Neural cell (in vitro differentiated cells): ENCODE results near the gene SPOP. TPM values are rescaled to one million over a fixed set of nuclear protein-coding genes. Genes with fewer than 3 reads are reported as not detected.

Experiments used
- H2AFZ ChIP-seq: fragments of 200-600, 300-800 bp; sonication (generic), shearing (Covaris generic); 2 replicates; pipeline ENCODE4 v1.6.0; 2014; ENCODE audit warnings: low read depth, mild to moderate bottlenecking, antibody characterized with exemption, low read length, moderate library complexity
- H3F3A ChIP-seq: fragments of 200-600 bp; shearing (Covaris generic); 2 replicates; pipeline ENCODE4 v1.6.1; 2016; ENCODE audit warnings: mild to moderate bottlenecking, moderate library complexity, mixed read lengths, antibody characterized with exemption, low read length; ENCODE audit not compliant: insufficient read depth, poor library complexity, severe bottlenecking
- H3K27ac ChIP-seq: fragments of 200-600, 300-800 bp; sonication (generic), shearing (Covaris generic); 2 replicates; pipeline ENCODE4 v1.5.1; 2014; ENCODE audit warnings: mild to moderate bottlenecking, low read length, moderate library complexity
- H3K27me3 ChIP-seq: fragments of 300-800, 200-600 bp; sonication (generic), shearing (Covaris generic); 2 replicates; pipeline ENCODE4 v1.6.0; 2014; ENCODE audit warnings: mild to moderate bottlenecking, low read depth, low read length, moderate library complexity; ENCODE audit not compliant: insufficient read depth
- H3K36me3 ChIP-seq: fragments of 300-800, 200-600 bp; sonication (generic), shearing (Covaris generic); 2 replicates; pipeline ENCODE4 v1.5.1; 2014; ENCODE audit warnings: mild to moderate bottlenecking, antibody characterized with exemption, low read length, moderate library complexity; ENCODE audit not compliant: insufficient read depth
- H3K4me2 ChIP-seq: fragments of 300-800, 200-600 bp; sonication (generic), shearing (Covaris generic); 2 replicates; pipeline ENCODE4 v1.6.0; 2014; ENCODE audit warnings: mild to moderate bottlenecking, low read length
- H3K4me3 ChIP-seq: fragments of 300-800, 200-600 bp; sonication (generic), shearing (Covaris generic); 2 replicates; pipeline ENCODE4 v1.5.1; 2014; ENCODE audit warnings: mild to moderate bottlenecking, low read length, moderate library complexity
- H3K79me2 ChIP-seq: fragments of 200-600 bp; shearing (Covaris generic); replicated peaks from 2 replicates; pipeline ENCODE4 v1.6.0; 2014; ENCODE audit warnings: mild to moderate bottlenecking, low read length, moderate library complexity; ENCODE audit not compliant: insufficient read depth
- H3K9ac ChIP-seq: fragments of 300-800, 200-600 bp; sonication (generic), shearing (Covaris generic); 2 replicates; pipeline ENCODE4 v1.6.1; 2016; ENCODE audit warnings: mild to moderate bottlenecking, low read length, mixed read lengths
- H3K9me2 ChIP-seq: fragments of 200-600 bp; shearing (Covaris generic); 2 replicates; pipeline ENCODE4 v1.6.1; 2016; ENCODE audit warnings: mild to moderate bottlenecking, low read length, mixed read lengths; ENCODE audit not compliant: insufficient read depth
- H3K9me3 ChIP-seq: fragments of 200-600, 300-800 bp; sonication (generic), shearing (Covaris generic); 2 replicates; pipeline ENCODE4 v1.6.1; 2016; ENCODE audit warnings: mild to moderate bottlenecking, mixed run types, low read length, moderate library complexity, mixed read lengths
- H4K20me1 ChIP-seq: fragments of 200-600 bp; shearing (Covaris generic); 2 replicates; pipeline ENCODE4 v1.6.1; 2016; ENCODE audit warnings: mild to moderate bottlenecking, mixed run types; ENCODE audit not compliant: insufficient read depth
- CTCF ChIP-seq: fragments of 450-650 bp; IDR thresholded peaks from 2 replicates; pipeline ENCODE4 v1.5.1; 2014; ENCODE audit warnings: antibody characterized with exemption, mild to moderate bottlenecking, moderate library complexity; ENCODE audit not compliant: poor library complexity, severe bottlenecking
- EP300 ChIP-seq: fragments of 450-650 bp; conservative IDR thresholded peaks from 2 replicates; pipeline ENCODE4 v1.6.1; 2014; ENCODE audit warnings: antibody characterized with exemption, mild to moderate bottlenecking, moderate library complexity; ENCODE audit not compliant: poor library complexity, severe bottlenecking
- EZH2 ChIP-seq: fragments of 200-600, 300-800 bp; shearing (Covaris generic), sonication (generic); IDR thresholded peaks from 2 replicates; pipeline ENCODE4 v1.6.1; 2014; ENCODE audit warnings: antibody characterized with exemption, low read length, borderline replicate concordance, mild to moderate bottlenecking; ENCODE audit not compliant: insufficient read depth, poor library complexity, severe bottlenecking
- MXI1 ChIP-seq: fragments of 450-650 bp; conservative IDR thresholded peaks from 2 replicates; pipeline ENCODE4 v1.6.1; 2014; ENCODE audit warnings: antibody characterized with exemption, mild to moderate bottlenecking; ENCODE audit not compliant: poor library complexity, severe bottlenecking
- POLR2AphosphoS5 ChIP-seq: IDR thresholded peaks from 2 replicates; pipeline ENCODE4 v1.6.1; 2012
- RAD21 ChIP-seq: fragments of 450-650 bp; conservative IDR thresholded peaks from 2 replicates; pipeline ENCODE4 v1.6.1; 2014; ENCODE audit warnings: antibody characterized with exemption, mild to moderate bottlenecking, moderate library complexity
- REST ChIP-seq: IDR thresholded peaks from 2 replicates; pipeline ENCODE4 v1.6.1; 2012; ENCODE audit warnings: borderline replicate concordance
- SMC3 ChIP-seq: fragments of 450-650 bp; conservative IDR thresholded peaks from 2 replicates; pipeline ENCODE4 v1.6.1; 2014; ENCODE audit warnings: antibody characterized with exemption, mild to moderate bottlenecking, moderate library complexity; ENCODE audit not compliant: poor library complexity
- TAF1 ChIP-seq: IDR thresholded peaks from 2 replicates; pipeline ENCODE4 v1.6.1; 2012; ENCODE audit warnings: low read depth
- polyA plus RNA-seq: library from polyadenylated mRNA; depleted of rRNA; stranded (reverse); fragments of >200 nt; gene quantifications from 2 replicates; pipeline ENCODE4 v1.2.3, GENCODE V29; 2014

The SPOP gene
- polyA plus RNA-seq, 1 donor from 2014 or later = 71.9 TPM

GRCh38 chr17:49566668-49567071 is 111.2 kb downstream of the SPOP start:
- Histone ChIP-seq H4K20me1 (no peaks in the 10 kb centered on the region), H3K9me3 (no peaks in the 10 kb centered on the region), H3K79me2 (no peaks in the 10 kb centered on the region), H3K27ac (no peak overlapping the region), H3F3A (no peaks in the 10 kb centered on the region), H3K27me3 (peaks cover 14% of the 10 kb centered on the region), H3K36me3 (no peaks in the 10 kb centered on the region), H3K4me2 (no peak overlapping the region), H3K9me2 (no peaks in the 10 kb centered on the region), H3K4me3 (no peak overlapping the region), H3K9ac (no peak overlapping the region), H2AFZ (no peak overlapping the region)
- no peak for TF ChIP-seq POLR2AphosphoS5
- no peak for TF ChIP-seq RAD21
- no peak for TF ChIP-seq MXI1
- TF ChIP-seq CTCF = no peak
- TF ChIP-seq TAF1 = no peak
- TF ChIP-seq REST = no peak
- TF ChIP-seq EZH2 = no peak
- no peak for TF ChIP-seq SMC3
- TF ChIP-seq EP300 = no peak

DNA sequence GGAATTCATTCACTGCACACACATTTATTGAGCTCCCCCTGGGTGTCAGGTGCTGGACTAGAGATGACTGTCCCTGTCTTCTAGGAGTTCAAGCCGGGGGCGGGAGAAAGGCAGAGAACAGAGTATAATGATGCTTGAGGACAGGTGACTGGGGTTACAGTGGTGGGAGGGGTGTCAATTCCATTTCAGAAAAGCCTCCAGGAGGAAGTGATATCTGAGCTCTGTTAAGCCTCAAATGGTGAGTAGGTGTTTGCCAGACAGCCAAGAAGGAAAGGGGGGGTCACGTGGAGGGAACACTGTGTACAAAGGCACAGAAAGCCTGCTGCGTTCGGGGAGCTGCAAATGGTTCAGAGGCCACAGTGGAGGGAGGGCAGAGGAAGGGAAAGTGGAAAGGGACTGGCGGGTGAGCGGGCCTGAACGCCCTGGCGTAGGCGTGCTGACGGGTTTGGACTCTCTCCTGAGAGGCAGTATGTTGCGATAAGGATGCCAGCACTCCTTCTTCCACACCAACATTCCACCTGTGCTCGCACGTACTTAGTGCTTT is 111.9 kb downstream of the SPOP start:
- Histone ChIP-seq H3K4me2 (no peak overlapping the region), H3K9me2 (no peaks in the 10 kb centered on the region), H3K27me3 (peaks cover 8% of the 10 kb centered on the region), H4K20me1 (no peaks in the 10 kb centered on the region), H3K4me3 (no peak overlapping the region), H3F3A (no peaks in the 10 kb centered on the region), H2AFZ (no peak overlapping the region), H3K9me3 (no peaks in the 10 kb centered on the region), H3K27ac (no peak overlapping the region), H3K36me3 (no peaks in the 10 kb centered on the region), H3K9ac (no peak overlapping the region), H3K79me2 (no peaks in the 10 kb centered on the region)
- TF ChIP-seq RAD21 (no peak), CTCF (no peak), EP300 (no peak), EZH2 (no peak), REST (no peak), MXI1 (no peak), POLR2AphosphoS5 (no peak), TAF1 (no peak), SMC3 (no peak)
